ENCODE data around the gene CSNK1E.

Gene CSNK1E

DNA sequence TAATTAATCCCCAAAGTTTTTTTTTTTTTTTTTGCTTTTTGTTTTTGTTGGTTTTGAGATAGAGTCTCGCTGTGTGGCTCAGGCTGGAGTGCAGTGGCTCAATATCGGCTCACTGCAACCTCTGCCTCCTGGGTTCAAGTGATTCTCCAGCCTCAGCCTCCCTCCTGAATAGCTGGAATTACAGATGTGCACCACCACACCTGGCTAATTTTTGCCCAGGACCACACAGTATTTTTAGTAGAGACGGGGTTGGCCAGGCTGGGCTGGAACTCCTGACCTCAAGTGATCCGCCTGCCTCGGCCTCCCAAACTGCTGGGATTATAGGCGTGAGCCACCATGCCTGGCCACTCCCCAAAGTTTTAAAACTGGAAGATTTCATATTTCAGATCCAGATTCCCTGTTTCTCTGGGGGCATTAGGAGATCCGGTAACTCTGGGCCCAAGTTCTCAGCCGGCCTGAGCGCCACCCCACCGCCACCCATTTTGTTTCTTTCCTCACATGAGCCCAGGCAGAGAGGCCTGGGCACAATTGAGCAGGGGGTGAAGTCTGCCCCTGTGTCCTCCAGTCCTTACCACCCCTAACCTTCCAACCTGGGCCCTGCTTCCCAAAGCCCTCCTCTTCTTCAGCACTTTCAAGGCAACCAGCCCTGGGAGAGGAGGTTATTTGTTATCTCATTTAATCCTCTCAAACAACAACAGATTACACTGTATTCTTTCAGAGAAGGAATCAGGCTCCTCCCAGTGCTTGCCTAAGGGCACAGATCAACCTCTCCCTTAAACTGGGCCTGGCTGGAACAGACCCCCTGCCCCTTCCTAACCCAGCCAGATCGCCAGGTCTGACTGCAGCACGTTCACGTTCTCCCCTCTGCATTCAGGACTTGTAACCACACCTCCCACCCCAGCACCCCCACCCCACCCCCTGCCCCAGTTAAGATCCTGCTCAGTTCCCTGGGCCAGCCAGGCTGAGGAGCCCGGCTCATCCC lies 1.9 kb upstream of the CSNK1E start:
- DNase-seq (ENCODE audit: extremely low read depth, insufficient read length): no peak
- Histone ChIP-seq H3K27me3 (replicated peaks; ENCODE audit: control insufficient read depth, insufficient read depth, low read length) (no peaks in the 10 kb centered on the region), H3K4me3 (replicated peaks; ENCODE audit: low read depth, low read length) (no peak overlapping the region), H3K36me3 (ENCODE audit: control insufficient read depth, insufficient read depth, low read length) (no peaks in the 10 kb centered on the region)
- TF ChIP-seq, protein P1, sequence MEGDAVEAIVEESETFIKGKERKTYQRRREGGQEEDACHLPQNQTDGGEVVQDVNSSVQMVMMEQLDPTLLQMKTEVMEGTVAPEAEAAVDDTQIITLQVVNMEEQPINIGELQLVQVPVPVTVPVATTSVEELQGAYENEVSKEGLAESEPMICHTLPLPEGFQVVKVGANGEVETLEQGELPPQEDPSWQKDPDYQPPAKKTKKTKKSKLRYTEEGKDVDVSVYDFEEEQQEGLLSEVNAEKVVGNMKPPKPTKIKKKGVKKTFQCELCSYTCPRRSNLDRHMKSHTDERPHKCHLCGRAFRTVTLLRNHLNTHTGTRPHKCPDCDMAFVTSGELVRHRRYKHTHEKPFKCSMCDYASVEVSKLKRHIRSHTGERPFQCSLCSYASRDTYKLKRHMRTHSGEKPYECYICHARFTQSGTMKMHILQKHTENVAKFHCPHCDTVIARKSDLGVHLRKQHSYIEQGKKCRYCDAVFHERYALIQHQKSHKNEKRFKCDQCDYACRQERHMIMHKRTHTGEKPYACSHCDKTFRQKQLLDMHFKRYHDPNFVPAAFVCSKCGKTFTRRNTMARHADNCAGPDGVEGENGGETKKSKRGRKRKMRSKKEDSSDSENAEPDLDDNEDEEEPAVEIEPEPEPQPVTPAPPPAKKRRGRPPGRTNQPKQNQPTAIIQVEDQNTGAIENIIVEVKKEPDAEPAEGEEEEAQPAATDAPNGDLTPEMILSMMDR (IDR thresholded peaks at IDR 0.05; ENCODE audit: insufficient read depth, low read length, poor library complexity, severe bottlenecking): no peak

DNA sequence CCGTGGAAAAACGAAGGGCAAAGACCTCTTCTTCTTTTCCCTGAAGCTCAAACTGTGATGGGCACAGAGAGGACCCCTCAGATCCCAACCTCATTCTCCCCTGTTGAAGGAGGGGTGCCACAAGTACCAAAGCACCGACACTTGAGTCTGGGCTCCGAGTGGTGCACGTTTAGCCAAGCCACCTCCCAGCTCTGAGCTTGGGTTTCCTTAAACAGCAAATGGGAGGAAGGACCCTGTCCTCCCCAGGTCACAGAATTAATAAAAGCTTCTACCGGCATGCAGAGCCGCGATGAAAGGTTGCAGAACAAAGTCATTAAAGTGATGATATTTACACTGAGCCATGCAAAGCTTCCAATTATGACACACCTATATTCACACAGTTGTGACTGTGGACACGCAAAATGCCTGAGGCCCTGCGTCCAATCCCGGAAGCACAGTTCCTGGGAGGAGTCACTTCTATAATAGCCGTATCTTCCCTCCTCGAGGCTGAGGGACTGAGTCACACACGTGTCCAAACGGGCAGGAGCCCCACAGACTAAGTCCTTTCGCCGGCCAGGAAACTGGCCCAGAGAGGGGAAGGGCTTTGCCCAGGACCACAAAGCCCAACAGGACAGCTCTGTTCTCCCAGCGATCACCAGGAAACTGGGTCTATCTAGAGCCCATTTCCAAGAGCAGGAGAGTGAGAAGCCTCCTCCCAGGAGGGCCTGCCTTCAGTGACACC lies 922 bp upstream of the CSNK1E start:
- TF ChIP-seq, protein P1 (IDR thresholded peaks at IDR 0.05; ENCODE audit: insufficient read depth, low read length, poor library complexity, severe bottlenecking): no peak
- no peak for DNase-seq (ENCODE audit: extremely low read depth, insufficient read length)
- Histone ChIP-seq H3K27me3 (replicated peaks; ENCODE audit: control insufficient read depth, insufficient read depth, low read length) (no peaks in the 10 kb centered on the region), H3K36me3 (ENCODE audit: control insufficient read depth, insufficient read depth, low read length) (peaks cover 1% of the 10 kb centered on the region; the same call in 1 of the 2 replicates), H3K4me3 (replicated peaks; ENCODE audit: low read depth, low read length) (peak overlapping the region; percentile 64)

DNA sequence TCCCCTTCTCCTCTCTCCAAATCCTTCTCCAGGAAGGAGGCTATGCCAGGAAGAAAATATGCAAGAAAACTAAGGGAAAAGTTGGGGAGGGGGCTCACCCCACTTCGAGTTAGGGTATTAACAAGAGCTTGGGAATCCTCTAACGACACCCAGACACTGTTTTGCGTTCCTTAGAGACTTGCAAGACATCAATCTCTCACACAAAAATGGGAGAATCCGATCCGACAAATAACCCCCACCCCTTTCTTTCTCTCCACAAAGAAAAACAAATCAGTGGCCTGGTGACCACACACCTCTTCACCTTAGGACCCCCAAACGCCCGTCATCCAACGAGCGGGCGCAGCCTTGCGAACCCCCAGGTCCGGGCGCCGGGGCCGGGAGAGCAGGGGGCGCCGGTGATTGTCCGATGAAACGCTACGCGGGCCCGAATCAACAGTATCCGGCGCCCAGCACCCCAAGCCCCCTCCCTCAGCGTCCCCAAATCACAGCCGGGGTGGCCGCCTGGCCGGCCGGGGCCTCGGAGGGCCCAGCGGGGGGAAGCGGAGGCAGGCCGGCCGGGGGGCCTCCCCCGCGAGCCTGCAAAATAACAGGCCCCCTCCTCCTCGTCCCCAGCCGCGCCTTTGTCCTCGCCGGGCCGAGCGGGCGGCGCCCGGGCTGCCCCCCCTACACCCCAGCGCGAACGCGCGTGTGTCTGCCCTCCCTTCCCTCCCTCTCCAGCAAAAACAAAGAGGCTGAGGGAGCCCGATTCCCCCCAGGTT lies 690 bp downstream of the CSNK1E start:
- TF ChIP-seq, protein P1 (IDR thresholded peaks at IDR 0.05; ENCODE audit: insufficient read depth, low read length, poor library complexity, severe bottlenecking): no peak
- peaks cover 10% of the 10 kb centered on the region for H3K36me3 ChIP-seq (ENCODE audit: control insufficient read depth, insufficient read depth, low read length)
- peak overlapping the region; percentile 68 for H3K4me3 ChIP-seq (replicated peaks; ENCODE audit: low read depth, low read length)
- DNase-seq (ENCODE audit: extremely low read depth, insufficient read length): peak; percentile 73
- H3K27me3 ChIP-seq (replicated peaks; ENCODE audit: control insufficient read depth, insufficient read depth, low read length): no peaks in the 10 kb centered on the region

DNA sequence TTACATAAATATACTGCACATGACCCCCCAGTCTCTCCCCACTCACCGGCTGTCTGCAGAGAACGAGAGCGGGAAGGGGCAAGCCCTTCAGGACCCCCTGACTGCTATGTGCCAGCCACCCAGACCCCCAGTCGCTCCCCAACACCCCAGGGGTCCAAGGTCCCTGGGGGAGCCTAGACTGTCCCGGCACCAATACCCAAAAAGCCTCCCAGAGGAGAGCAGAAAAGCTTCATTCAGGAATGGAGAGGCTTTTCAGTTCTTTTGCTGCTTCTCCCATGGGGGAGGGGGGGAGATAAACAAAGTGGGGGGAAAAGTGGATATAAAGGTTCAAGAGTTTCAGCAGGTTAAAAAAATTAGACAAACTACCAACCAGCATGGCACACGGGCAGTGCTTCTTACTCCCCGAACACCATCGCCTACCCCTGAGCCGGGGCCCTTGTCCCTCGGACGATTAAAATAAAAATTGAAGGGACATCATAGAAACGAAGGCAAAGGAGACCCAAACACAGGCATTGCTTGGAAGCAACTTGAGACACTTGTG lies 1.3 kb downstream of the CSNK1E start:
- Histone ChIP-seq H3K36me3 (ENCODE audit: control insufficient read depth, insufficient read depth, low read length) (peaks cover 10% of the 10 kb centered on the region), H3K4me3 (replicated peaks; ENCODE audit: low read depth, low read length) (peak overlapping the region; percentile 68), H3K27me3 (replicated peaks; ENCODE audit: control insufficient read depth, insufficient read depth, low read length) (no peaks in the 10 kb centered on the region)
- DNase-seq (ENCODE audit: extremely low read depth, insufficient read length): no peak
- TF ChIP-seq, protein P1 (IDR thresholded peaks at IDR 0.05; ENCODE audit: insufficient read depth, low read length, poor library complexity, severe bottlenecking): no peak
